ENCODE data around the gene TMEM242. TPM values are rescaled to one million over a fixed set of nuclear protein-coding genes. Genes with fewer than 3 reads are reported as not detected.
A peak's percentile ranks its signal among the peaks of the same experiment; 100 is the strongest.

TMEM242 gene
- total RNA-seq, 2 donors from 2014 or later: 10.8 to 11.7 TPM

- Mint-ChIP-seq H3K36me3 (ENCODE audit: low read depth) (no peaks in the 10 kb centered on the region), H3K4me3 (no peak overlapping the region), H3K27me3 (ENCODE audit: insufficient read depth) (peaks cover 9% of the 10 kb centered on the region), H3K27ac (no peak overlapping the region), H3K4me1 (peaks cover 8% of the 10 kb centered on the region), H3K9me3 (no peaks in the 10 kb centered on the region)
- Histone ChIP-seq H3K4me3 (ENCODE audit: low read length) (no peak overlapping the region), H3K4me1 (ENCODE audit: control insufficient read depth, insufficient read depth, low read length) (peaks cover 10% of the 10 kb centered on the region), H3K36me3 (ENCODE audit: control insufficient read depth, insufficient read depth, low read length) (no peaks in the 10 kb centered on the region), H3K9ac (ENCODE audit: extremely low read depth, low read length, poor library complexity, severe bottlenecking) (no peak overlapping the region), H3K9me3 (ENCODE audit: control insufficient read depth, low read length) (no peaks in the 10 kb centered on the region), H3K27me3 (ENCODE audit: control insufficient read depth, insufficient read depth, low read length, poor library complexity, severe bottlenecking) (no peaks in the 10 kb centered on the region), H3K27ac (ENCODE audit: low read depth, low read length) (no peak overlapping the region)
- peak; percentile 76 for DNase-seq
- peak; percentile 65 for TF ChIP-seq CTCF (conservative IDR thresholded peaks at IDR 0.05)
- WGBS, 2 experiments (ENCODE audit: insufficient coverage in 1 of 2, insufficient read length in 1 of 2): 91% methylated on average over 8 of the region's 9 CpGs; no CpG with 5 or more reads in 1 of the 2 experiments
Measured at GRCh38 chr6:157281570-157281969, 41.7 kb downstream of the TMEM242 start.

- H3K36me3 Mint-ChIP-seq (ENCODE audit: low read depth): no peaks in the 10 kb centered on the region
- H3K36me3 ChIP-seq (ENCODE audit: control insufficient read depth, insufficient read depth, low read length): no peaks in the 10 kb centered on the region
- peaks cover 10% of the 10 kb centered on the region for H3K4me1 ChIP-seq (ENCODE audit: control insufficient read depth, insufficient read depth, low read length)
- no peaks in the 10 kb centered on the region for H3K27me3 ChIP-seq (ENCODE audit: control insufficient read depth, insufficient read depth, low read length, poor library complexity, severe bottlenecking)
- H3K9ac ChIP-seq (ENCODE audit: extremely low read depth, low read length, poor library complexity, severe bottlenecking): no peak overlapping the region
- no peaks in the 10 kb centered on the region for H3K9me3 ChIP-seq (ENCODE audit: control insufficient read depth, low read length)
- H3K27me3 Mint-ChIP-seq (ENCODE audit: insufficient read depth): peaks cover 9% of the 10 kb centered on the region
- WGBS, 2 experiments (ENCODE audit: insufficient coverage in 1 of 2, insufficient read length in 1 of 2): 82% methylated on average over 9 of the region's 9 CpGs; no CpG with 5 or more reads in 1 of the 2 experiments
- H3K9me3 Mint-ChIP-seq: no peaks in the 10 kb centered on the region
- H3K4me3 ChIP-seq (ENCODE audit: low read length): no peak overlapping the region
- H3K27ac Mint-ChIP-seq: no peak overlapping the region
- no peak for TF ChIP-seq CTCF (conservative IDR thresholded peaks at IDR 0.05)
- H3K27ac ChIP-seq (ENCODE audit: low read depth, low read length): no peak overlapping the region
- H3K4me1 Mint-ChIP-seq: peaks cover 8% of the 10 kb centered on the region
- no peak overlapping the region for H3K4me3 Mint-ChIP-seq
- peak; percentile 29 for DNase-seq
Measured at GRCh38 chr6:157280947-157281346, 42.4 kb downstream of the TMEM242 start.

GRCh38 chr6:157280157-157280556 is 43.2 kb downstream of the TMEM242 start:
- Mint-ChIP-seq H3K4me1 (peaks cover 8% of the 10 kb centered on the region), H3K27ac (no peak overlapping the region), H3K27me3 (ENCODE audit: insufficient read depth) (peaks cover 9% of the 10 kb centered on the region), H3K36me3 (ENCODE audit: low read depth) (no peaks in the 10 kb centered on the region), H3K9me3 (no peaks in the 10 kb centered on the region), H3K4me3 (no peak overlapping the region)
- H3K9ac ChIP-seq (ENCODE audit: extremely low read depth, low read length, poor library complexity, severe bottlenecking): no peak overlapping the region
- no peaks in the 10 kb centered on the region for H3K27me3 ChIP-seq (ENCODE audit: control insufficient read depth, insufficient read depth, low read length, poor library complexity, severe bottlenecking)
- DNase-seq: peak; percentile 69
- H3K4me3 ChIP-seq (ENCODE audit: low read length): no peak overlapping the region
- H3K36me3 ChIP-seq (ENCODE audit: control insufficient read depth, insufficient read depth, low read length): no peaks in the 10 kb centered on the region
- 55% methylated on average over 17 of the region's 17 CpGs; no CpG with 5 or more reads in 1 of the 2 experiments for WGBS, 2 experiments (ENCODE audit: insufficient coverage in 1 of 2, insufficient read length in 1 of 2)
- H3K4me1 ChIP-seq (ENCODE audit: control insufficient read depth, insufficient read depth, low read length): peaks cover 10% of the 10 kb centered on the region
- H3K9me3 ChIP-seq (ENCODE audit: control insufficient read depth, low read length): no peaks in the 10 kb centered on the region
- TF ChIP-seq CTCF (conservative IDR thresholded peaks at IDR 0.05): no peak
- H3K27ac ChIP-seq (ENCODE audit: low read depth, low read length): no peak overlapping the region
